Measurements from ENCODE around the gene INPP1.

DNA sequence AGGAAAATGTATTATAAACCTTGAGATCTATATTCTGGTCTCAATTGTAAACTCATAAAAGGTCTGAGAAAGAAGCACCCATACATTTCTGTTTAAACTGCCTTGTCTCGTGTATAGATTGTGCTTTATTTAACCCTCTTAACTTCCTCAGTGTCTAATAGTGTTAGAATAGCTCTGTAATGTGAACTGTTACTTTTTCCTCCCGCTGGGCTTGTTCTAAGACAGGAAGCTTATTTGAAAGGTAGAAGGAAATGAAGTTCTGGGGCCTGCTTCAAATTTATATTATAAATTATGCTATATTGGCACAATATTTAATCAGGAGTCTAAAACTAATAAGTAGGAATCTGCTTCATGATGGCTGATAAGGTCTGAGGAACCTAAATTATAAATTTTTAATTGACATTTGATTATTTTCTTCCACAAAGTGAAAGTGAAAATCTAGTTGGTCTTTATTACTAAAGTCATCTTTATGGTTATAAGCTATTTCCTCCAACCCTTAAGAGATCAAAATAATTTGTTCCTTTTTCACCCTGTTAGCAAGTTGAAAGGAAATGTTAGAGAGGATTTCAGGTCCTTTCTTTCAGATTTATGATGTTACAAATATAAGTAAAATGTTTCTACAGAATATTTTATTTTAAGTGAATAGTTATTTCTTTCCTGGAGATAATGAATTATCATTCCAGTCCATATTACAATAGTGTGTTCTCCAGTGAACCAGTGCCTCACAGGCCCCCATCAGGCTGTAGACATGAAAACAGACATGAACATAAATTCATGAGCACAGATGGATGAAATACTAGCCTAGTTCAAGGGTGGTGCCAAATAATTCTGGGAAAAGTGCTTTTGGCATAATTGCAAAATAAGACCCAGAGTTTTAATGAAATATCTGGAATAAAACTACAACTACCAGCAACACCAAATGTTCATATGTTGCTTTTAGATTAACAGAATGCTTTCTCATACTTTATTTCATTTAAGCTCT, 72.7 kb downstream of the INPP1 start:
- TF ChIP-seq, protein P1, sequence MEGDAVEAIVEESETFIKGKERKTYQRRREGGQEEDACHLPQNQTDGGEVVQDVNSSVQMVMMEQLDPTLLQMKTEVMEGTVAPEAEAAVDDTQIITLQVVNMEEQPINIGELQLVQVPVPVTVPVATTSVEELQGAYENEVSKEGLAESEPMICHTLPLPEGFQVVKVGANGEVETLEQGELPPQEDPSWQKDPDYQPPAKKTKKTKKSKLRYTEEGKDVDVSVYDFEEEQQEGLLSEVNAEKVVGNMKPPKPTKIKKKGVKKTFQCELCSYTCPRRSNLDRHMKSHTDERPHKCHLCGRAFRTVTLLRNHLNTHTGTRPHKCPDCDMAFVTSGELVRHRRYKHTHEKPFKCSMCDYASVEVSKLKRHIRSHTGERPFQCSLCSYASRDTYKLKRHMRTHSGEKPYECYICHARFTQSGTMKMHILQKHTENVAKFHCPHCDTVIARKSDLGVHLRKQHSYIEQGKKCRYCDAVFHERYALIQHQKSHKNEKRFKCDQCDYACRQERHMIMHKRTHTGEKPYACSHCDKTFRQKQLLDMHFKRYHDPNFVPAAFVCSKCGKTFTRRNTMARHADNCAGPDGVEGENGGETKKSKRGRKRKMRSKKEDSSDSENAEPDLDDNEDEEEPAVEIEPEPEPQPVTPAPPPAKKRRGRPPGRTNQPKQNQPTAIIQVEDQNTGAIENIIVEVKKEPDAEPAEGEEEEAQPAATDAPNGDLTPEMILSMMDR (IDR thresholded peaks at IDR 0.05; ENCODE audit: poor library complexity), result no peak
- TF ChIP-seq EZH2 (IDR thresholded peaks at IDR 0.05; ENCODE audit: borderline replicate concordance), result no peak
- no peak for TF ChIP-seq EZH2phosphoT487 (IDR thresholded peaks at IDR 0.05; ENCODE audit: low read depth, severe bottlenecking, unreplicated experiment)
